ENCODE results near the gene FRMD3.

Gene FRMD3

GRCh38 chr9:83413367-83413766, 124.8 kb downstream of the FRMD3 start:
- no peak for FAIRE-seq
- TF ChIP-seq CTCF (IDR thresholded peaks at IDR 0.05; ENCODE audit: insufficient read depth, missing control alignments) = no peak
- no peak for DNase-seq (ENCODE audit: insufficient read length, low spot score)

GRCh38 chr9:83410701-83411100, 127.5 kb downstream of the FRMD3 start:
- FAIRE-seq = no peak
- no peak for DNase-seq (ENCODE audit: insufficient read length, low spot score)
- TF ChIP-seq CTCF (IDR thresholded peaks at IDR 0.05; ENCODE audit: insufficient read depth, missing control alignments) = no peak

- no peak for DNase-seq (ENCODE audit: insufficient read length, low spot score)
- no peak for FAIRE-seq
- TF ChIP-seq CTCF (IDR thresholded peaks at IDR 0.05; ENCODE audit: insufficient read depth, missing control alignments) = no peak
These were observed 131.3 kb downstream of the FRMD3 start for GRCh38 chr9:83406921-83407320.

GRCh38 chr9:83405759-83406158, 132.4 kb downstream of the FRMD3 start:
- no peak for TF ChIP-seq CTCF (IDR thresholded peaks at IDR 0.05; ENCODE audit: insufficient read depth, missing control alignments)
- DNase-seq (ENCODE audit: insufficient read length, low spot score) (no peak), FAIRE-seq (no peak)

GRCh38 chr9:83403527-83404238, 134.5 kb downstream of the FRMD3 start:
- no peak for TF ChIP-seq CTCF (IDR thresholded peaks at IDR 0.05; ENCODE audit: insufficient read depth, missing control alignments)
- FAIRE-seq (no peak), DNase-seq (ENCODE audit: insufficient read length, low spot score) (no peak)

- DNase-seq (ENCODE audit: insufficient read length, low spot score) (no peak), FAIRE-seq (no peak)
- TF ChIP-seq CTCF (IDR thresholded peaks at IDR 0.05; ENCODE audit: insufficient read depth, missing control alignments) = no peak
These were observed 136.8 kb downstream of the FRMD3 start for GRCh38 chr9:83401328-83401900.

GRCh38 chr9:83396813-83397212, 141.4 kb downstream of the FRMD3 start:
- DNase-seq (ENCODE audit: insufficient read length, low spot score) (no peak), FAIRE-seq (no peak)
- TF ChIP-seq CTCF (IDR thresholded peaks at IDR 0.05; ENCODE audit: insufficient read depth, missing control alignments) = no peak
